HG02571 (cell line): ENCODE measurements around the gene FMOD.

Experiments used
- ATAC-seq: cut with Tn5 transposase; IDR thresholded peaks from one replicate; pipeline ENCODE4 v1.9.1; 2021; ENCODE audit warnings: mild to moderate bottlenecking, moderate library complexity; ENCODE audit not compliant: unreplicated experiment

FMOD gene

GRCh38 chr1:203361945-203362719, 11.2 kb upstream of the FMOD start:
- ATAC-seq, result no peak

GRCh38 chr1:203360547-203361185, 9.7 kb upstream of the FMOD start:
- ATAC-seq, result no peak

- no peak for ATAC-seq
These were observed 8.2 kb upstream of the FMOD start for GRCh38 chr1:203359010-203359571.

- ATAC-seq, result no peak
These were observed 3.3 kb upstream of the FMOD start for GRCh38 chr1:203354246-203354645.

- no peak for ATAC-seq
These were observed 2.6 kb upstream of the FMOD start for GRCh38 chr1:203353486-203353885.

- ATAC-seq, result no peak
These were observed 973 bp downstream of the FMOD start for GRCh38 chr1:203349773-203350524.

GRCh38 chr1:203349166-203349565, 1.8 kb downstream of the FMOD start:
- no peak for ATAC-seq

- ATAC-seq, result no peak
These were observed 4.2 kb downstream of the FMOD start for GRCh38 chr1:203346769-203347102.

- ATAC-seq, result no peak
These were observed 4.7 kb downstream of the FMOD start for GRCh38 chr1:203346060-203346768.

- no peak for ATAC-seq
These were observed 6.8 kb downstream of the FMOD start for GRCh38 chr1:203343956-203344754.

GRCh38 chr1:203342192-203342940, 8.6 kb downstream of the FMOD start:
- no peak for ATAC-seq

- no peak for ATAC-seq
These were observed 10.7 kb downstream of the FMOD start for GRCh38 chr1:203340112-203340790.

GRCh38 chr1:203338335-203339036, 12.4 kb downstream of the FMOD start:
- no peak for ATAC-seq

- no peak for ATAC-seq
These were observed 14.8 kb downstream of the FMOD start for GRCh38 chr1:203336097-203336496.

- no peak for ATAC-seq
These were observed 15.4 kb downstream of the FMOD start for GRCh38 chr1:203335503-203335902.

GRCh38 chr1:203331224-203331623, 19.7 kb downstream of the FMOD start:
- no peak for ATAC-seq

GRCh38 chr1:203328714-203329122, 22.2 kb downstream of the FMOD start:
- ATAC-seq, result no peak
